Endodermal cell (in vitro differentiated cells): ENCODE data around the gene ARL3. TPM values are rescaled to one million over a fixed set of nuclear protein-coding genes. Genes with fewer than 3 reads are reported as not detected.
A peak's percentile ranks its signal among the peaks of the same experiment; 100 is the strongest.
"Not testable (repeated sequence)": the region's sequence is repeated elsewhere in the genome, so short reads cannot be mapped to it uniquely, and the experiment has no call there.

Experiments
- DNase-seq: peaks from one replicate; pipeline ENCODE4 v3.0.0-alpha.2; 2017
- H3K27ac ChIP-seq: 2 replicates; pipeline ENCODE4 v1.5.1; 2013; ENCODE audit warnings: mild to moderate bottlenecking, low read depth, low read length, moderate library complexity
- H3K27me3 ChIP-seq: 2 replicates; pipeline ENCODE4 v1.6.1; 2013; ENCODE audit warnings: mild to moderate bottlenecking, low read length, moderate library complexity; ENCODE audit not compliant: insufficient read depth, control insufficient read depth, poor library complexity, severe bottlenecking
- H3K36me3 ChIP-seq: 2 replicates; pipeline ENCODE4 v1.7.0; 2013; ENCODE audit warnings: mild to moderate bottlenecking, low read length, moderate library complexity; ENCODE audit not compliant: control insufficient read depth, insufficient read depth
- H3K4me1 ChIP-seq: one replicate; pipeline ENCODE4 v1.7.0; 2013; ENCODE audit warnings: low read length; ENCODE audit not compliant: control insufficient read depth, insufficient read depth
- H3K4me3 ChIP-seq: 2 replicates; pipeline ENCODE4 v1.5.1; 2013; ENCODE audit warnings: mild to moderate bottlenecking, low read length, moderate library complexity
- H3K9ac ChIP-seq: 2 replicates; pipeline ENCODE4 v1.6.1; 2013; ENCODE audit warnings: mild to moderate bottlenecking, low read length, moderate library complexity; ENCODE audit not compliant: poor library complexity, severe bottlenecking; ENCODE audit errors: extremely low read depth
- H3K9me3 ChIP-seq: 2 replicates; pipeline ENCODE4 v1.6.1; 2013; ENCODE audit warnings: mild to moderate bottlenecking, low read length, moderate library complexity; ENCODE audit not compliant: control insufficient read depth
- H3K27ac Mint-ChIP-seq: 2 replicates; pipeline ENCODE4 v1.8.0; 2020; ENCODE audit warnings: mixed read lengths
- H3K27me3 Mint-ChIP-seq: 2 replicates; pipeline ENCODE4 v1.8.0; 2021; ENCODE audit warnings: mild to moderate bottlenecking, mixed read lengths; ENCODE audit not compliant: insufficient read depth
- H3K36me3 Mint-ChIP-seq: 2 replicates; pipeline ENCODE4 v1.8.0; 2020; ENCODE audit warnings: low read depth, mixed read lengths
- H3K4me1 Mint-ChIP-seq: 2 replicates; pipeline ENCODE4 v1.8.0; 2020; ENCODE audit warnings: mixed read lengths
- H3K4me3 Mint-ChIP-seq: 2 replicates; pipeline ENCODE4 v1.8.0; 2020; ENCODE audit warnings: mild to moderate bottlenecking, moderate library complexity, mixed read lengths
- H3K9me3 Mint-ChIP-seq: 2 replicates; pipeline ENCODE4 v1.8.0; 2020; ENCODE audit warnings: mild to moderate bottlenecking, mixed read lengths
- WGBS, 2 experiments: methylation state at CpG; one replicate each; pipeline versions ENCODE4 v1.1.5 to v1.1.7; 2013; ENCODE audit warnings: missing lambda C conversion rate in 2 of 2, mixed read lengths in 1 of 2; ENCODE audit not compliant: insufficient coverage in 1 of 2, insufficient read length in 1 of 2; 5-methylcytosine and 5-hydroxymethylcytosine counted together
- total RNA-seq, 2 donors: library from RNA; stranded (reverse); fragmentation: NEBNext Ultra II Directional in 1 of 2; extraction: Animal tissue kit (Norgen Biotek cat#: 25700) in 1 of 2; gene quantifications; 2 replicates in 1 of 2; 3 replicates in 1 of 2; pipeline ENCODE4 v1.2.1, GENCODE V29; 2021
- TF ChIP-seq, protein P1 (sequence below): fragments of 200-600 bp; sonication (generic); conservative IDR thresholded peaks from 2 replicates; pipeline ENCODE4 v1.5.0; 2021; ENCODE audit warnings: antibody characterized with exemption, mild to moderate bottlenecking

Gene ARL3
- total RNA-seq, 2 donors from 2014 or later = 20.3 to 25.6 TPM

GRCh38 chr10:102720337-102720736 is 6.1 kb upstream of the ARL3 start:
- 92 to 100% methylated on average over 2 to 3 of the region's 3 CpGs for WGBS, 2 experiments
- TF ChIP-seq, protein P1, sequence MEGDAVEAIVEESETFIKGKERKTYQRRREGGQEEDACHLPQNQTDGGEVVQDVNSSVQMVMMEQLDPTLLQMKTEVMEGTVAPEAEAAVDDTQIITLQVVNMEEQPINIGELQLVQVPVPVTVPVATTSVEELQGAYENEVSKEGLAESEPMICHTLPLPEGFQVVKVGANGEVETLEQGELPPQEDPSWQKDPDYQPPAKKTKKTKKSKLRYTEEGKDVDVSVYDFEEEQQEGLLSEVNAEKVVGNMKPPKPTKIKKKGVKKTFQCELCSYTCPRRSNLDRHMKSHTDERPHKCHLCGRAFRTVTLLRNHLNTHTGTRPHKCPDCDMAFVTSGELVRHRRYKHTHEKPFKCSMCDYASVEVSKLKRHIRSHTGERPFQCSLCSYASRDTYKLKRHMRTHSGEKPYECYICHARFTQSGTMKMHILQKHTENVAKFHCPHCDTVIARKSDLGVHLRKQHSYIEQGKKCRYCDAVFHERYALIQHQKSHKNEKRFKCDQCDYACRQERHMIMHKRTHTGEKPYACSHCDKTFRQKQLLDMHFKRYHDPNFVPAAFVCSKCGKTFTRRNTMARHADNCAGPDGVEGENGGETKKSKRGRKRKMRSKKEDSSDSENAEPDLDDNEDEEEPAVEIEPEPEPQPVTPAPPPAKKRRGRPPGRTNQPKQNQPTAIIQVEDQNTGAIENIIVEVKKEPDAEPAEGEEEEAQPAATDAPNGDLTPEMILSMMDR = no peak
- Histone ChIP-seq H3K4me3 (peak overlapping the region; percentile 20), H3K27me3 (no peaks in the 10 kb centered on the region), H3K9ac (no peak overlapping the region), H3K9me3 (no peaks in the 10 kb centered on the region), H3K36me3 (peaks cover 24% of the 10 kb centered on the region), H3K27ac (no peak overlapping the region), H3K4me1 (peaks cover 6% of the 10 kb centered on the region)
- H3K4me1 Mint-ChIP-seq = peaks cover 37% of the 10 kb centered on the region
- no peak overlapping the region for H3K4me3 Mint-ChIP-seq
- no peak for DNase-seq
- H3K9me3 Mint-ChIP-seq = peaks cover 4% of the 10 kb centered on the region
- no peaks in the 10 kb centered on the region for H3K27me3 Mint-ChIP-seq
- H3K27ac Mint-ChIP-seq = no peak overlapping the region
- peaks cover 29% of the 10 kb centered on the region for H3K36me3 Mint-ChIP-seq

DNA sequence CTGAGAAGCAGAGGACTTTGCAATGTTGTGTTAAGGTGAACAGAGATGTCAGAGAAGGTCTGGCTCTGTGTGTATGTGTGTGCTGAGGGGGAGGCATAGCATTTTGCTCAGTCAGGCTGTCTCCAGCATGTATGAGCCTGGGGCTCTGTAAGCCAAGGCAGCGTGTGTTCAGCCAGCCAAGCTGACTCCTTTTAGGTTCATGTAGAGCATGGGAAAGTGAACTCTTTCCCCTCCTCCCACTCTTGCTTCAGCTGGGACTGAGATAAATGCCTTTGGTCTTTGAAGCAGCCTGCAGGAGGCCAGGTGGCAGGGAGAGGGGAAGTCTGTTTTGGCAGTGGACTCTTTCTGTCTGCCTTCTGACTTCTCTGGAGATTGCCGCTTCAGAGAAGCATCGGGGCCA is 4.0 kb upstream of the ARL3 start:
- DNase-seq = peak; percentile 80

GRCh38 chr10:102716900-102717565 is 2.8 kb upstream of the ARL3 start:
- H3K4me1 ChIP-seq, DNase-seq, H3K4me3 Mint-ChIP-seq, H3K9me3 Mint-ChIP-seq, H3K27me3 Mint-ChIP-seq, H3K9me3 ChIP-seq, H3K27ac ChIP-seq, H3K36me3 ChIP-seq, H3K4me3 ChIP-seq, H3K9ac ChIP-seq, H3K27me3 ChIP-seq: not testable (repeated sequence)
- H3K36me3 Mint-ChIP-seq = peaks cover 11% of the 10 kb centered on the region
- H3K4me1 Mint-ChIP-seq = peaks cover 45% of the 10 kb centered on the region
- H3K27ac Mint-ChIP-seq = peak overlapping the region; percentile 7
- WGBS, 2 experiments = 93 to 95% methylated on average over 17 to 18 of the region's 18 CpGs

More for the DNA sequence above, 4.0 kb upstream of the ARL3 start:
- Histone ChIP-seq H3K4me1 (peaks cover 6% of the 10 kb centered on the region), H3K27me3 (no peaks in the 10 kb centered on the region), H3K27ac (no peak overlapping the region), H3K36me3 (peaks cover 9% of the 10 kb centered on the region), H3K9ac (peak overlapping the region; percentile 16), H3K4me3 (peak overlapping the region; percentile 65), H3K9me3 (no peaks in the 10 kb centered on the region)
- Mint-ChIP-seq H3K27ac (peak overlapping the region; percentile 52), H3K4me3 (peak overlapping the region; percentile 16), H3K4me1 (peaks cover 42% of the 10 kb centered on the region), H3K9me3 (no peaks in the 10 kb centered on the region), H3K36me3 (peaks cover 11% of the 10 kb centered on the region), H3K27me3 (no peaks in the 10 kb centered on the region)
- 62 to 67% methylated on average over 3 of the region's 3 CpGs for WGBS, 2 experiments
- TF ChIP-seq, protein P1 = no peak

- H3K27ac ChIP-seq = no peak overlapping the region
- peaks cover 3% of the 10 kb centered on the region for H3K36me3 ChIP-seq
- DNase-seq = no peak
- H3K27ac Mint-ChIP-seq = no peak overlapping the region
- no peaks in the 10 kb centered on the region for H3K27me3 Mint-ChIP-seq
- peaks cover 8% of the 10 kb centered on the region for H3K4me1 ChIP-seq
- no peaks in the 10 kb centered on the region for H3K9me3 Mint-ChIP-seq
- H3K9ac ChIP-seq = no peak overlapping the region
- H3K27me3 ChIP-seq = no peaks in the 10 kb centered on the region
- H3K4me3 Mint-ChIP-seq = peak overlapping the region; percentile 93
- peaks cover 44% of the 10 kb centered on the region for H3K4me1 Mint-ChIP-seq
- TF ChIP-seq, protein P1 = no peak
- H3K36me3 Mint-ChIP-seq = peaks cover 11% of the 10 kb centered on the region
- H3K9me3 ChIP-seq = no peaks in the 10 kb centered on the region
- WGBS, 2 experiments = 74 to 82% methylated on average over 1 of the region's 1 CpG
- peak overlapping the region; percentile 99 for H3K4me3 ChIP-seq
Measured at GRCh38 chr10:102715880-102716279, 1.7 kb upstream of the ARL3 start.
